Inflammatory macrophage (primary cell): Measurements from ENCODE around the gene MEGF6.
A peak's percentile ranks its signal among the peaks of the same experiment; 100 is the strongest.

Experiments
- DNase-seq, 2 donors: peaks; one replicate each; pipeline ENCODE4 v3.0.0-alpha.2; 2020 to 2022

Gene MEGF6

GRCh38 chr1:3453891-3454810, 157.2 kb downstream of the MEGF6 start, which contains the start of gene ARHGEF16:
TSS of gene ARHGEF16 (plus strand) at chr1:3454665. CDS start at chr1:3463085, 8,420 bp downstream.
- DNase-seq: peak; percentile 22 to 37

GRCh38 chr1:3453203-3453761, 158.0 kb downstream of the MEGF6 start:
- DNase-seq: peak; percentile 52 to 69

- DNase-seq: no peak
Observed at GRCh38 chr1:3452866-3453175, 158.5 kb downstream of the MEGF6 start.

- DNase-seq: no peak
Observed at GRCh38 chr1:3451994-3452865, 159.1 kb downstream of the MEGF6 start.

- no peak for DNase-seq
Observed at GRCh38 chr1:3450983-3451382, 160.3 kb downstream of the MEGF6 start.

- DNase-seq: no peak
Observed at GRCh38 chr1:3450202-3450863, 161.0 kb downstream of the MEGF6 start.

GRCh38 chr1:3444736-3445135, 166.6 kb downstream of the MEGF6 start:
- no peak for DNase-seq

- DNase-seq: no peak
Observed at GRCh38 chr1:3444298-3444697, 167.0 kb downstream of the MEGF6 start.

GRCh38 chr1:3443807-3444206, 167.5 kb downstream of the MEGF6 start:
- no peak for DNase-seq

- DNase-seq: no peak
Observed at GRCh38 chr1:3442901-3443300, 168.4 kb downstream of the MEGF6 start.

GRCh38 chr1:3442331-3442730, 169.0 kb downstream of the MEGF6 start:
- no peak for DNase-seq

GRCh38 chr1:3441880-3442279, 169.4 kb downstream of the MEGF6 start:
- no peak for DNase-seq

GRCh38 chr1:3441410-3441847, 169.9 kb downstream of the MEGF6 start:
- DNase-seq: no peak

- DNase-seq: no peak
Observed at GRCh38 chr1:3440711-3441409, 170.4 kb downstream of the MEGF6 start.

- no peak for DNase-seq
Observed at GRCh38 chr1:3440300-3440681, 171.0 kb downstream of the MEGF6 start.
